K562 (cell line): Measurements from ENCODE around the gene NFIC. TPM values are rescaled to one million over a fixed set of nuclear protein-coding genes. Genes with fewer than 3 reads are reported as not detected.

ENCODE experiments used
- ATF6 ChIP-seq: sonication (generic); formaldehyde crosslinking; IDR thresholded peaks from 2 replicates; pipeline ENCODE4 v1.4.0; 2020; ENCODE audit warnings: mild to moderate bottlenecking, missing genetic modification reagents
- BCOR ChIP-seq: fragments of 450-650 bp; IDR thresholded peaks from 2 replicates; pipeline ENCODE4 v1.6.1; 2016
- BRD9 ChIP-seq: fragments of 450-650 bp; IDR thresholded peaks from 2 replicates; pipeline ENCODE4 v1.6.1; 2018; ENCODE audit warnings: low read depth; ENCODE audit not compliant: partially characterized antibody
- CBX1 ChIP-seq: sonication (generic); IDR thresholded peaks from 2 replicates; pipeline ENCODE4 v1.6.1; 2016; ENCODE audit warnings: antibody characterized with exemption, low read depth, mild to moderate bottlenecking
- CBX3 ChIP-seq, 2 experiments: IDR thresholded peaks; 1 replicate in 1 of 2; 2 replicates in 1 of 2; pipeline ENCODE4 v1.6.1; 2012; ENCODE audit warnings: inconsistent platforms in 2 of 2, low read length in 2 of 2, borderline replicate concordance in 1 of 2, control low read depth in 1 of 2
- CHD4 ChIP-seq: fragments of 200-600 bp; sonication (generic); IDR thresholded peaks from 3 replicates; pipeline ENCODE4 v1.6.1; 2012; ENCODE audit warnings: low read depth, mild to moderate bottlenecking, mixed read lengths, low read length, inconsistent platforms; ENCODE audit not compliant: insufficient read depth, insufficient replicate concordance, poor library complexity, severe bottlenecking
- ESRRB ChIP-seq: fragments of 250-450 bp; sonication (Bioruptor Pico); IDR thresholded peaks from 2 replicates; pipeline ENCODE4 v1.5.0; 2020; ENCODE audit warnings: mild to moderate bottlenecking, moderate library complexity, borderline replicate concordance
- ETV1 ChIP-seq: fragments of 450-650 bp; conservative IDR thresholded peaks from 2 replicates; pipeline ENCODE4 v1.6.1; 2016; ENCODE audit warnings: missing genetic modification characterization, control low read depth, low read depth, missing compliant biosample characterization
- HDAC2 ChIP-seq: fragments of 450-650 bp; IDR thresholded peaks from 2 replicates; pipeline ENCODE4 v1.6.1; 2016; ENCODE audit warnings: mild to moderate bottlenecking
- HDGF ChIP-seq: fragments of 450-650 bp; IDR thresholded peaks from 2 replicates; pipeline ENCODE4 v1.6.1; 2016
- JUND ChIP-seq, 2 experiments: IDR thresholded peaks; 2 replicates in 1 of 2; 3 replicates in 1 of 2; pipeline ENCODE4 v1.6.1; 2011; ENCODE audit warnings: borderline replicate concordance in 2 of 2, low read depth in 2 of 2, low read length in 2 of 2, improper control_type of control experiment in 1 of 2, missing biosample characterization in 1 of 2, missing genetic modification characterization in 1 of 2, missing genetic modification reagents in 1 of 2
- LARP7 ChIP-seq: fragments of 450-650 bp; IDR thresholded peaks from 2 replicates; pipeline ENCODE4 v1.6.1; 2016
- MLLT1 ChIP-seq, 2 experiments: fragments of 450-650 bp; IDR thresholded peaks; 2 replicates each; pipeline ENCODE4 v1.6.1; 2016
- PHF20 ChIP-seq: fragments of 450-650 bp; IDR thresholded peaks from 2 replicates; pipeline ENCODE4 v1.6.1; 2018; ENCODE audit not compliant: partially characterized antibody
- POLR2A ChIP-seq: fragments of 450-650 bp; conservative IDR thresholded peaks from 2 replicates; pipeline ENCODE4 v1.6.1; 2016
- PTBP1 ChIP-seq: fragments of 200-400 bp; formaldehyde crosslinking; IDR thresholded peaks from 2 replicates; pipeline ENCODE4 v1.6.1; 2017; ENCODE audit warnings: low read depth, low read length
- PTTG1 ChIP-seq: fragments of 450-650 bp; IDR thresholded peaks from 2 replicates; pipeline ENCODE4 v1.6.1; 2016; ENCODE audit warnings: low read depth, mild to moderate bottlenecking, missing genetic modification characterization, missing compliant biosample characterization
- RBM25 ChIP-seq: fragments of 200-400 bp; formaldehyde crosslinking; IDR thresholded peaks from 2 replicates; pipeline ENCODE4 v1.6.1; 2018; ENCODE audit warnings: low read length, low read depth, moderate library complexity; ENCODE audit not compliant: severe bottlenecking
- SMARCA5 ChIP-seq: fragments of 450-650 bp; IDR thresholded peaks from 2 replicates; pipeline ENCODE4 v1.6.1; 2016
- ZBTB49 ChIP-seq: sonication (generic); formaldehyde crosslinking; IDR thresholded peaks from 2 replicates; pipeline ENCODE4 v1.8.0; 2022; ENCODE audit warnings: missing genetic modification reagents, mild to moderate bottlenecking, borderline replicate concordance
- ZC3H8 ChIP-seq: fragments of 450-650 bp; IDR thresholded peaks from 2 replicates; pipeline ENCODE4 v1.6.1; 2017
- ZNF143 ChIP-seq: sonication (generic); formaldehyde crosslinking; IDR thresholded peaks from 2 replicates; pipeline ENCODE4 v1.9.0; 2022; ENCODE audit warnings: mild to moderate bottlenecking, missing genetic modification reagents
- ZNF224 ChIP-seq: sonication (generic); formaldehyde crosslinking; IDR thresholded peaks from 2 replicates; pipeline ENCODE4 v1.8.0; 2022; ENCODE audit warnings: mild to moderate bottlenecking, missing genetic modification reagents
- ZNF77 ChIP-seq: fragments of 250-450 bp; sonication (Bioruptor Pico); IDR thresholded peaks from 2 replicates; pipeline ENCODE4 v1.5.0; 2020
- ZNF780A ChIP-seq: fragments of 250-450 bp; sonication (Bioruptor Pico); IDR thresholded peaks from 2 replicates; pipeline ENCODE4 v1.5.0; 2021; ENCODE audit warnings: mild to moderate bottlenecking
- polyA plus RNA-seq, 8 experiments: library from polyadenylated mRNA; depleted of rRNA in 4 of 8; stranded (reverse) in 5 of 8; unstranded in 3 of 8; fragments of >200 nt; fragmentation: Nextera tagmentation in 2 of 8; fragmentation: Illumina TruSeq in 1 of 8; extraction: Ambion mirVana in 2 of 8; extraction: Trizol in 1 of 8; gene quantifications; 2 replicates each; pipeline versions ENCODE4 v1.2.1 to v1.2.3, GENCODE V29; 2011 to 2014; ENCODE audit warnings: inconsistent platforms in 1 of 8, missing spikeins in 1 of 8
- total RNA-seq, 7 experiments: library from RNA; depleted of rRNA in 6 of 7; stranded (reverse); fragments of >200 nt in 6 of 7; fragmentation: Illumina TruSeq in 2 of 7; extraction: Trizol in 2 of 7; gene quantifications; 2 replicates each; pipeline versions ENCODE4 v1.2.1 to v1.2.3, GENCODE V29; 2011 to 2021; ENCODE audit warnings: low replicate concordance in 1 of 7

Gene NFIC
- total and polyA plus RNA-seq, 9 of the 15 experiments (the other 6 are each of a cell fraction or from before 2014, with no cell fraction given), result 0.71 to 62.1 (median 6.9) TPM

DNA sequence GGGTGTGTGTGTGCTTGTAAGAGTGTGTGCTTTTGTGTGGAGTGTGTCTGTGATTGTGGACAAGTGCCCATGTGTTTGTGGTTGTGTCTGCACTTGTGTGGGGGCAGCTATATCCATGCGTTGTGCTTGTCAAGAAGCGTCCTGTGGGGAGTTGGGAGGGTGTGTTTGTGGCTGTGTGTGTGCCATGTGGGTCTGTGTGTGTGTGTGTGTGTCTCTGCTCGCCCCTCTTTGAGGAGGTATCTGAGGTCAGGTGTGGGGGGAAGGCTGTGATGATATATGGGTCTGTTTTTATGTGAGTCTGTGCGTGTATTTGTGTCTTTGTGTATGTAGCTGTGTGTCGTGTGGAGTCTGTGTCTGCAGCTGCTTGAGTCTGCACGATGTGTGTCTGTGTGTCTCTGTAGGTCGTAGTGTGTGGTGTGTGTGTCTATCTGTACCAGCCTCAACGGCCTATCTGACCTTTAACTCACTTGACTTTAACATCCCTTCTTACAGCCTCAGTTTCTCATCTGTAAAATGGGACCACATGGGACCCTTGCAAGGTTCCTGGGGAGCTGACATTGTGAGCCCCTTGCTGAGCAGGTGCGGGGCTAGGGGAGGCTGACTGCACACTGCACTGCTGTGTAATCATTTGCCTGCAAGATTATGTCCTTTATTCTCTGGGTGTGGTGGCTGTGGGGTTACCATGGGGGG is 4.0 kb upstream of the NFIC start (continued):
- TF ChIP-seq POLR2A, result peak; percentile 43; the same call in 1 of the 2 replicates
- peak; percentile 62 for TF ChIP-seq CHD4
- no peak for TF ChIP-seq ATF6 (CRISPR knock-in tag)
- no peak for TF ChIP-seq JUND (IDR thresholded peaks at IDR 0.05; ENCODE audit: borderline replicate concordance, low read depth, low read length)
- TF ChIP-seq JUND (tag; IDR thresholded peaks at IDR 0.05; ENCODE audit: borderline replicate concordance, low read depth, low read length), result peak; percentile 6; the same call in 1 of the 3 replicates
- TF ChIP-seq PTBP1, result peak; percentile 70; the same call in 1 of the 2 replicates
- peak; percentile 16; the same call in 1 of the 2 replicates for TF ChIP-seq HDGF
- TF ChIP-seq ZNF780A (CRISPR knock-in tag), result no peak
- no peak for TF ChIP-seq ZNF143
- peak in 1 of 2 experiments; percentile 74; a peak in 1 of 3 replicates for TF ChIP-seq CBX3 (IDR thresholded peaks at IDR 0.05; ENCODE audit: borderline replicate concordance in 1 of 2, low read length in 2 of 2)
- TF ChIP-seq ZBTB49 (CRISPR knock-in tag), result no peak
- 0 out of 2 replicates have a peak, but pooled peaks have one; percentile 46 for TF ChIP-seq LARP7
- TF ChIP-seq SMARCA5, result peak; percentile 70; the same call in 1 of the 2 replicates
- TF ChIP-seq ZNF77, result no peak
- TF ChIP-seq PHF20, result peak; percentile 73
- TF ChIP-seq CBX1, result peak; percentile 77
- peak; percentile 98 for TF ChIP-seq BCOR
- TF ChIP-seq MLLT1 (IDR thresholded peaks at IDR 0.05), result peak in 1 of 2 experiments; percentile 39; a peak in 2 of 4 replicates
- no peak for TF ChIP-seq ZC3H8
- TF ChIP-seq HDAC2, result peak; percentile 77; the same call in 1 of the 2 replicates
- no peak for TF ChIP-seq ZNF224 (CRISPR knock-in tag)
- peak; percentile 5 for TF ChIP-seq BRD9
- TF ChIP-seq ETV1 (tag), result no peak
- no peak for TF ChIP-seq PTTG1
- no peak for TF ChIP-seq ESRRB
- TF ChIP-seq RBM25, result peak; percentile 88
